Articular chondrocyte of knee joint (primary cell): ENCODE results near the gene MYMK. TPM values are rescaled to one million over a fixed set of nuclear protein-coding genes. Genes with fewer than 3 reads are reported as not detected.

Source experiments
- total RNA-seq: library from RNA; depleted of rRNA; stranded (reverse); fragments of >200 nt; gene quantifications from 2 replicates; pipeline ENCODE4 v1.2.3, GENCODE V29; 2012

MYMK gene, protein sequence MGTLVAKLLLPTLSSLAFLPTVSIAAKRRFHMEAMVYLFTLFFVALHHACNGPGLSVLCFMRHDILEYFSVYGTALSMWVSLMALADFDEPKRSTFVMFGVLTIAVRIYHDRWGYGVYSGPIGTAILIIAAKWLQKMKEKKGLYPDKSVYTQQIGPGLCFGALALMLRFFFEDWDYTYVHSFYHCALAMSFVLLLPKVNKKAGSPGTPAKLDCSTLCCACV
- total RNA-seq = not detected in 2 replicates

DNA sequence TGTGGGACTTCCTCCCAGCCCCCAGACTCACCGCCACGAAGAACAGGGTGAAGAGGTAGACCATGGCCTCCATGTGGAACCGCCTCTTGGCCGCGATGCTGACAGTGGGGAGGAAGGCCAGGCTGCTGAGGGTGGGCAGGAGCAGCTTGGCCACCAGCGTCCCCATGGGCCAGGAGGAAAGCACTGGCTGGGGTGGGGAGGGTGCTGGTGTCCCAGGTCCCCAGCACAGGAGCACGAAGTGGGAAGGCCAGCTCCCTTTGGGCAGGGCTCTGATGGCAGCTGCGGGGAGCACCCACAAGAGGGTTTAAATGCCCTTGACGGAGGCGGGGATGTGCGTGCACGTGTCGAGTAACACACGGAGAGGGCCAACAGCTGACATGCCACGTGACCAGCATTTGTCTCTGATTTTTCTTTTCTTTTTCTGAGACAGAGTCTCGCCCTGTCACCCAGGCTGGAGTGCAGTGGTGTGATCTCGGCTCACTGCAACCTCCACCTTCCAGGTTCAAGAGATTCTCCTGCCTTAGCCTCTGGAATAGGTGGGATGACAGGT is at the start of gene MYMK:
Gene MYMK (minus strand): TSS at position 281 of the 550 bp plus-strand sequence. CDS start 115 bp downstream, at position 166.

DNA sequence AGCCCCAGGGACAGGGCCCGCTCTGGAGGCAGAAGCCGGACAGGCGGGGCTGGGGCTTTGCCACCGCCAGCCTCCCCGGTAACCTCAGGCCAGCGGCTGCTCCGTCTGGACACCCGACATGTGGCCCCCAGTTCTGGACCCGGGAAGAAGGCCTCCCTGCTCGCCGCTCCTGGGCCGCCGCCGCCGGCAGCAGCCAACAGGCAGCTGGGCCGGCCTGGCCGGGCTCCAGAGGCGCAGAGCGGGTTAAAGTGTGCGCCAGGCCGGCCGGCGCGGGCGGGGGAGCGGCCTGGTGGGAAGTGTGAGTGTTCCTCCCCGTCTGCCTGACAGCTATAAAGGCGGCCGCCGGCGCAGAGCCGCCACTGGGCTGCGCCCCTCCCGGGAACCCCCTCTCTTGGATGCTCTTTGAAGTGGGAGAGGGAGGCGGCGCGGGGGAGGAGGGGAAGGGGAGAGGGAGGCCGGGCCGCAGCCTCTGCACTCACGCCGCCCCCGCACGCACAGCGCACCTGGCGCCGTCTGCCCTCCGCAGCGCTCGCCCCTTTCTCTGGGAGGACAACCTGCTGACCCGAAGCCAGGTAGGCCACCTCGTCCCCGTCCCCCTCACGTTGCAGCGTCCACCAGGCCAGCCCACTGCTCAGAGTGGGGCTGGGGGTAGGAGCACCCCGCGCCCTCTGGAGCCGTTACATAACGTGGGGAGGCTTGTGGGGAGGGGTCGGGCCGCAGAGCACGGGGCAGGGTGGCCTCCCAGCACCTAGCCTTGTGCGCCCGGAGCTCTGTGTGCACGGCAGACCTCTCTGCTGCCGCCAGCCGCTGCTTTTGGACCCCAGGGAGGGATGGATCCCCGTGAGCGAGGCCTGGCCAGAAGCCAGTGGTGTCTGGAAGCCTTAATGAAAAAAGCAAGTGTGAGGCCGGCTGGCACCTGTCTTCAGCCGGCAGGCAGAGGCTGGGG is 9.9 kb upstream of the MYMK start, which contains the start of gene ADAMTSL2:
Gene ADAMTSL2 (plus strand): TSS at position 359 of the 946 bp plus-strand sequence. CDS start 2,009 bp downstream, outside the sequence.

DNA sequence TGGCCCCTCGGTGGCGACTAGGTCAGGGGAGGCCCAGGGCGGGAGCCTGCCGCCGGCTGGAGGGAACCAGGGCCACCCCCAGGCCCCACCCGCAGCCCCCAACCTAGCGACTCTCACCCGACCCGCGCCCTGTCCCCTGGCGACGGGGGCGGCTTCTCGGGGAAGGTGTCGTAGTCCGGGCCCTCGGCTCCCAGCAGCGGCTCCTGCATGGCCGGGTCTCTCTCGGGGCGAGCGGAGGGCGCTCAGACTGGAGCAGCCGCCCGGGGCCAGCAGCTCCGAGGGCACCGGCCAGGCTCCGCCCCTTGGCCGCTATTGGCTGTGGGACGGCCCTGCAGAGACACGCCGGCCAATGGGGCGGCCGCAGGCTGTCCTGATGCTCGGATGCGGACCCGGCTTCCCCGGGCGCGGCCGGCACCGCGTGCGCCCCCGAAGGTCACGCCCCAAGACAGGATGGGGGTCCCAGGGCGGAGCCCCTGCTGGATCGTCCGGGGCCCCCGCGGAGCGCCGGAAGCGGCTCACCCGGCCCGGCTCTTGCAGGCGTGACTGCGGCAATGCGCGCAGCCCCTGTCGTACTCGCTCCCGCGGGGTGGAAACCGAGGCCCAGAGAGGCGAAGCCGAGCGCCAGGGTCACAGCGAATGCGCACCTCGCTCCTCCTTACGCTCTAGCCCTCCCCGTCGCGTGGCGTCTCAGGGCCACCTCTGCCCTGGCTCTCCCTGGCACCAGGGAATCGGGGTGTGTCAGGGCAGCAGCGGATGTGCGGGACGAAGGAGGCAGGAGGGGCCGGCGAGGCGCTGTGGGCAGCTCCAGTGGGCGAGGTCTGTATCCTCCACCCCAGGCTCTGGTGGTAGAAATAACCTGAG is 45.7 kb downstream of the MYMK start, which contains the start of gene SLC2A6:
Gene SLC2A6 (minus strand): TSS at position 249 of the 861 bp plus-strand sequence. CDS start 40 bp downstream, at position 209.

Other genes with a start within 250 kb of the MYMK start
- gene ABO, start 249.8 kb downstream of the MYMK start, total RNA-seq = not detected in 2 replicates
- gene SURF6, start 188.8 kb downstream of the MYMK start, total RNA-seq = 8.1 and 9.4 TPM in 2 replicates
- 14.3 and 15.9 TPM in 2 replicates for gene MED22, start 176.8 kb downstream of the MYMK start, total RNA-seq
- 1,759 and 2,034 TPM in 2 replicates for gene RPL7A, start 176.7 kb downstream of the MYMK start, total RNA-seq
- gene SURF1, start 168.5 kb downstream of the MYMK start, total RNA-seq = 25.6 and 28.0 TPM in 2 replicates
- 6.9 and 7.8 TPM in 2 replicates for gene SURF2, start 168.4 kb downstream of the MYMK start, total RNA-seq
- gene SURF4, start 148.9 kb downstream of the MYMK start, total RNA-seq = 405 and 413 TPM in 2 replicates
- gene STKLD1, start 148.6 kb downstream of the MYMK start, total RNA-seq = 0.32 and 1.3 TPM in 2 replicates
- 12.7 and 12.9 TPM in 2 replicates for gene REXO4, start 106.9 kb downstream of the MYMK start, total RNA-seq
- gene ADAMTS13, start 102.6 kb downstream of the MYMK start, total RNA-seq = 0.91 and 1.3 TPM in 2 replicates
- gene CACFD1, start 65.0 kb downstream of the MYMK start, total RNA-seq = 6.6 and 7.3 TPM in 2 replicates
- 8.3 and 8.9 TPM in 2 replicates for gene SLC2A6, start 45.9 kb downstream of the MYMK start, total RNA-seq
- gene ADAMTSL2, start 9.7 kb upstream of the MYMK start, total RNA-seq = 0.11 and 0.26 TPM in 2 replicates
- not detected in 2 replicates for gene FAM163B, start 84.4 kb upstream of the MYMK start, total RNA-seq
- gene DBH, start 111.4 kb upstream of the MYMK start, total RNA-seq = under 0.01 TPM in 1 of 2 replicates, not detected in the other
- gene SARDH, start 213.4 kb upstream of the MYMK start, total RNA-seq = 4.1 and 9.3 TPM in 2 replicates